IPS-15b (cell line): Measurements from ENCODE around the gene FXR1.

Source experiments
- H3K27me3 ChIP-seq: one replicate; pipeline ENCODE4 v1.6.1; 2013; ENCODE audit warnings: low read length; ENCODE audit not compliant: control insufficient read depth, insufficient read depth
- H3K36me3 ChIP-seq: one replicate; pipeline ENCODE4 v1.6.1; 2013; ENCODE audit warnings: low read length; ENCODE audit not compliant: control insufficient read depth, insufficient read depth
- H3K4me1 ChIP-seq: one replicate; pipeline ENCODE4 v1.6.1; 2013; ENCODE audit warnings: mild to moderate bottlenecking, low read length; ENCODE audit not compliant: control insufficient read depth, insufficient read depth
- H3K4me3 ChIP-seq: one replicate; pipeline ENCODE4 v1.5.1; 2013; ENCODE audit warnings: low read depth, low read length
- H3K9ac ChIP-seq: one replicate; pipeline ENCODE4 v1.6.1; 2013; ENCODE audit warnings: low read depth, mild to moderate bottlenecking, low read length
- H3K9me3 ChIP-seq: one replicate; pipeline ENCODE4 v1.6.1; 2013; ENCODE audit warnings: mild to moderate bottlenecking, low read length; ENCODE audit not compliant: control insufficient read depth, insufficient read depth

The FXR1 gene

GRCh38 chr3:181017690-181018089 is 105.2 kb downstream of the FXR1 start:
- no peak overlapping the region for H3K4me3 ChIP-seq

DNA sequence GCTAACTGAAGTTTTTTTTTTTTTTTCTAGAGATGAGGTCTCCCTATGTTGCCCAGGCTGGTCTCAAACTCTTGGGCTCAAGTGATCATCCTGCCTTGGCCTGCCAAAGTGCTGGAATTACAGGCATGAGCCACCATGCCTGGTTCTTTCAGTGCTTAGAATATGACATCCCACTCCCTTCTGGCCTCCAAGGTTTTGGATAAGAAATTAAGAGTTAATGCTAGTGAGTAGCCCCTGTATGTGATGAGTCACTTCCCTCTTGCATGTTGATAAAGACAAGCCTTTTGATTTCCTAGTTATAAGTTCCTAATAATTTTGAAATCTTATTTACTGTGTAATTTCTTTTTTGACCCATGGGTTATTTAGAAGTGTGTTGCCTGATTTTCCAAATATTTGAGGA is 112.7 kb downstream of the FXR1 start:
- no peak overlapping the region for H3K4me3 ChIP-seq

More at GRCh38 chr3:181017690-181018089, 105.2 kb downstream of the FXR1 start:
- Histone ChIP-seq H3K9me3 (no peaks in the 10 kb centered on the region), H3K4me1 (no peaks in the 10 kb centered on the region), H3K9ac (no peak overlapping the region), H3K27me3 (no peaks in the 10 kb centered on the region), H3K36me3 (no peaks in the 10 kb centered on the region)

GRCh38 chr3:181030948-181031347 is 118.5 kb downstream of the FXR1 start:
- Histone ChIP-seq H3K27me3 (no peaks in the 10 kb centered on the region), H3K4me3 (no peak overlapping the region), H3K36me3 (no peaks in the 10 kb centered on the region), H3K9ac (no peak overlapping the region), H3K4me1 (no peaks in the 10 kb centered on the region), H3K9me3 (no peaks in the 10 kb centered on the region)

More for the DNA sequence above, 112.7 kb downstream of the FXR1 start:
- H3K9ac ChIP-seq: no peak overlapping the region
- no peaks in the 10 kb centered on the region for H3K36me3 ChIP-seq
- peaks cover 3% of the 10 kb centered on the region for H3K9me3 ChIP-seq
- no peaks in the 10 kb centered on the region for H3K4me1 ChIP-seq
- no peaks in the 10 kb centered on the region for H3K27me3 ChIP-seq
